GM21529 (cell line): ENCODE data around the gene SEC16A.

ENCODE experiments used
- ATAC-seq: cut with Tn5 transposase; IDR thresholded peaks from one replicate; pipeline ENCODE4 v1.9.1; 2021; ENCODE audit not compliant: unreplicated experiment

Gene SEC16A

DNA sequence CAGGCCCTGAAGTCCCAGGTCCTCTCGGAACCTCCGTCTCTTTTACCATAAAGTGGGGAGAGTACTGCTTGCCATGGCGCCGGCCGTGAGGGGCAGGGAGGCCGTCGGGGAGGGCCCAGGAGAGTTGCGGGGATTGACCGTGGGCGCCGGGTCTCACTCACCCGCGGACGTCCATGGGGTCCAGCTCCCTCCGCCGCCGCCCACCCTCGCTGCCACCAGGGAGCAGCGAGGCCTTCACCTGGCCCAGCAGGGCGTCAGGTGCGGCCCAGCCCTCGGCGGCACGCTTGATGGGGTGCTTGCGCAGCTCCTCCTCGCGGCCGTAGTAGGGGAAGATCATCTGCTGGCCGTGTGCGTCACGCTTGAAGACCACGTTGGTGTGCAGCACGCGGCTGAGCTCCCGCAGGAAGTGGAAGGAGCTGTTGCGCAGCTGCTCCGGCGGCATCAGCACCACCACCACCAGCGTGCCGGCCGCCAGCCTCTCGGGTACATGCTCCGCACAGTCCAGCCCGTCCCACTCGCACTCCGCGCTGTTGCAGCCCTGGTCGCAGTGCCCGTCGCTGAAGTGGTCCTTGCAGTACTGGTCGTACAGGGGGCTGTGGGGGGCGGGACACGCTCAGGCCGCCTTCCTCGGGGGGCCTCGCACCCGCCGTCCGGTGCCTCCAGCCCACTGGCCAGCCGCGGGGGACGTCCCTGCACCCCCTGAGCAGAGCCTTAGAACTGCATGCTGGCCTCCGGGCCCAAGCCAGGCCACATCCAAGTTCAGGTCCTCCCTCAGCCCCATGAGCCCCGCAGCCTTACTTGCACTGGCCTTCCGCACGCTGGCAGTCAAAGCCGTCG lies 21.9 kb upstream of the SEC16A start:
- ATAC-seq: no peak

DNA sequence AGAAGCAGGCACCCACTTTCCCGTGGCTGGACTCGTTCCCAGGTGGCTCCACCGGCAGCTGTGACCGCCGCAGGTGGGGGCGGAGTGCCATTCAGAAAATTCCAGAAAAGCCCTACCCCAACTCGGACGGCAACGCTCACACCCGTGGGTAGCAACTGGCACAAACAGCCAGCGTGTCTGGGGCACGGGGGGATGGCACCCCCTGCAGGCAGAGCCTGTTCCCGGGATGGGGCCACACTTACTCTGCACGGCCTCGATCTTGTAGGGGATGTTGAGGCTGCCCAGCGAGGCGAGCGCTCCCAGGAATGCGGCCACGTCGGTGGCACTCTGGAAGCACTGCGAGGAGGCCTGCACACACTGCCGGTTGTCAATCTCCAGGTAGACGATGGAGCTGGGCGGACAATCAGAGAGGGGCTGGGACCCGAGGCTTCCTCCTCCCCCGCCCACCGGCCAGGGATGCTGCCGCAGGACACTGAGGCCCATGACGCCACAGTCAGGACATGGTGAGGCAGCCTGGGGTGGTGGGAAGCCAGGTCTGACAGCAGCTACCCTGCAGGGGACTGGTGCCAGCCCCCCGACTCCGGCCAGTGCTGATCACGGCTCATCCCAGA lies 20.2 kb upstream of the SEC16A start:
- no peak for ATAC-seq

DNA sequence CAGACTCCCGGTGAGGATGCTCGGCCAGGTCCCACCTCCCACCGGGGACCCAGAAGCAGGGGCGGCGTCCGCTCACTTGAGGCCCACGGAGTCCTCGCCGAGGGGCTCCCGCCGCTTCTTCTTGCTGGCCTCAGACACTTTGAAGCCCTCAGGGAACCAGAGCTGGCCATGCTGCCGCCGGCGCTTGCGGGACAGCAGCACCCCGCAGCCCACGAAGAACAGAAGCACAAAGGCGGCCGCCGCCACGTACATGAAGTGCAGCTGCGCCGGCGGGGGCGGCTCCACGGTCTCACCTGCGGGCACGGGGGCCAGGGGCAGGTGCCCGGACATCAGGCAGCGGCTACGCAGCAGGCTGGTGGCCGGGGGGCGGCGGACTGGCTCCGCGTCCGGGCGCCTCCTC lies 19.4 kb upstream of the SEC16A start:
- ATAC-seq: no peak

DNA sequence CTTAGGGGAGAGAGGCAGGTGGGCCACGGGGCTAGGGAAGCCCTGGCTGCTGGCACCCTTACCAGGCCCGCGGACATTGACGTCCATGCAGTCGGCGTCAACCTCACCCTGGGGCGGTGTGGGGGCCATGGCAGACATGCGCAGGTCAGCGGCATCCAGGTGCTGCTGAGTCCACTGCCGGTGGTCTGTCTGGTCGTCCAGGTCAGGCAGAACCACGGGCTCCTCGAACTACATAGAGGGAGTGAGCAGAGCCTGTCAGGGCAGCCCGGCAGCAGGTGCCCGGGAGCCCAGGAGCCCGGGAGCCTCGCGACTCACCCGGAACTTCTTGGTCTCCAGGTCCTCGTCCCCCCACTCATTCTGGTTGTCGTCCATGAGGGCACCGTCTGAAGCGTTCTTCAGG lies 18.8 kb upstream of the SEC16A start:
- no peak for ATAC-seq

DNA sequence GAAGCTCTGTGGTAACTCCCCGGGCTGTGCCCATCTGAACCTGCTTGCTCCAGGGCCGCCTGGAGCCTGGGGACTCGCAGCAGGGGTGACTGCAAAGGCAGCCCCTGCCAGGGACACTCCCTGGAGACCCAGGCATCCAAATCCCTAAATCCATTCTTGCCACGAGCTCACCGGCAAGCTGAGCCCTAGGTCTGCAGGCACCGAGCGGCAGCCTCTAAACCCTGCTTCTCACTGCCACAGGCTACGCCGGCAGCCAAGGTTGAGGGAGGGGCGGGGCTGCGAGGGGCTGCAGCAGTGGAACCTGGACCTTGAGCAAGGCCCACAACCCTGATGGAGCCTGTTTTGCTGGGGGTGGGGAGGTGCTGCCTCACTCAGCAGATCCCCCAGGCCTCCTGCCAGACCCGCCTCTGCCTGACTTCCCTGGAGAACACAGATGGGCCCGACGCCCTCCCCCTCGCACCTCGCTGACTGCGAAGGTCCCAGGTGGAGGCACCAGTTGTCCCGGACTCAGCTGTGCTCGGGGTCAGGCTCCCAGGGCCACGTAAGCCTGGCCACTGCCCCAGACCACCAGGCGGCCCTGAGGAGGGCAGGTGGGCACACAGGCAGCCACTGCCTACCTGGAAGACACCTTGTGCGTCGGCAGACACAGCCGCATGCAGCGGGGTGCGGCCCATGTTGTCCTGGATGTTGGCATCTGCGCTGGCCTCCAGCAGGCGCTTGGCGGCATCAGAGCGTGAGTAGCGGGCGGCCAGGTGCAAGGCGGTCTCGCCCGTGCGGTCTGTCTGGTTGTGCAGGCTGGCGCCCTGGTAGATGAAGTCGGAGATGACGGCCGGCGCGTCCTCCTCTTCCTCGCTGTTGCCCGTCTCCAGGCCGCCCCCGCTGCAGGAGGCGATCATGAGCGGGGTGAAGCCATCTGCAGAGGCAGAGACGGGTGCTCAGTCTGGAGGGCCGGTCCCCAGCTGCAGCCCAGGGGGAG lies 17.4 kb upstream of the SEC16A start:
- no peak for ATAC-seq

DNA sequence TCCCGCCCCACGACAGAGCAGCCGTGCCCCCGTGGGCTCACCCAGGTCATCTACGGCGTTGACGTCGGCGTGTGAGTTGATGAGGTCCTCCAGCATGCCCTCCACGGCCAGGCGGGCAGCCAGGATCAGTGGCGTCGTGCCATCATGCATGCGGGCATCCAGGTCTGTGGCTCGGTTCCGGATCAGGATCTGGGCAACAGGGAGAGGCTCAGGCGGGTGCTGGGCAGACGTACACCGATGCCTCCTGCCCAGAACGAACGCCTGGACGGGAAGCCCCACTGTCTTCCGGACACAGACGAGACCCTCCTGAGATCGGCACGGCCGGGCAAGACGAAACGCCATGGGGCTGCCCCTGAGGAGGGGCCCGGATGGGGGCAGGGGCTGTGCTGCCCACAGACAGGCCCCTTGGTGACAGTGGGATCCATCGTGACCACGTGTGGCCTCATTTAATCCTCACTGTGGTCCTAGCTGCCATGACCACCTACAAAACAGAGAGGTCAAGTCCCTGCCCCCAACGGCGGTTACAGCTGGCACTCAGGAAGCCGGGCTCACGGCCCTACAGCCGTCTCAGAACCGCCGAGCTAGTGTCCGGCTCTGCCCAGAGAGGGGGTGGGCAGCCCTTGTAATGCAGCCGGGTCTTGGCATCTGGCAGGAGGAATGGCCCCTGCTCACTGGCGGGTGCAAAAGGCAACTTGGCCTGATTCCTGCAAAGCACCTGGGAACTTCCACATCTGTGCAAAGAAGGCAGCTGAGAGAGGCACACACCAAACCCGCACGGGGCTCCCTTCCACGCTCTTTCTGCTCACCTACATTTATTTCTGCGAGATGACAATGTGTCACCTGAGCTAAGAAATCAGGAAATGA lies 16.5 kb upstream of the SEC16A start:
- ATAC-seq: no peak

DNA sequence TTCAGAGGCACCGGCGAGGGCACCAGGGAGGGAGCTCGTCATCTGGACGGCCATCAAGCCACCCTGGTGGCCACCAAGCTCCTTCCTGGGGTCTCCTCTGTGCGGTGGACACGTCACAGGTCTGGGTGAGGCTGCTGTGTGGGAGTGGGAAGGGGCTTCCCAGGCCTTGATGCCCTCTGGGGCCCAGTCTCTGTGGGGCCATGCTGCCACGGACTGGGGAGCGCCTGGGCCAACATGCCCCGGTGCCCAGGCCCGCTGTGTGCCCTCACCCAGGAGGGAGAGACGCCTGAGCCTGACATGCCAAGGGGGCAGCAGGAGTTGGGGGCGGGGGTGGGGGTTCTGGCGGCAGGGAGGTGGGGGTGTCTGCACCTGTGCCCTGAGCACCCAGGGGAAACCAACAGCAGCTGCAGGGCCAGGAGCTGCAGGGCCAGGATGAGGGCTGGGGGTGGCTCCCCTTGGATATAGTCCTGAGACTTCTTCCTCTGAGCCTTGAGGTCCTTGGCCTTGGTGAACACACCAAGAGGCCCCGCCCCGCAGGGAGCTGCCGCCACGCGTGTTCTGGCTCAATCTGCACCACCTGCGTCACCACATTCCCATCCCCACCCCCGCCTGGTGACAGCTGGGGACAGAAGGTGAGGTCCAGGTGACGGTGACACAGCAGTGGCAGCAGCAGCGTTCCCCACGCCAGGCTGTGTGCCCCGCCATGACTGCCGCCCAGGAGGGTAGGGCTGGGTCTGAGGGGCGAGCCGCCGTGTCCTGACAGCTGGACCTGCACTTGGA lies 15.3 kb upstream of the SEC16A start:
- ATAC-seq: no peak

DNA sequence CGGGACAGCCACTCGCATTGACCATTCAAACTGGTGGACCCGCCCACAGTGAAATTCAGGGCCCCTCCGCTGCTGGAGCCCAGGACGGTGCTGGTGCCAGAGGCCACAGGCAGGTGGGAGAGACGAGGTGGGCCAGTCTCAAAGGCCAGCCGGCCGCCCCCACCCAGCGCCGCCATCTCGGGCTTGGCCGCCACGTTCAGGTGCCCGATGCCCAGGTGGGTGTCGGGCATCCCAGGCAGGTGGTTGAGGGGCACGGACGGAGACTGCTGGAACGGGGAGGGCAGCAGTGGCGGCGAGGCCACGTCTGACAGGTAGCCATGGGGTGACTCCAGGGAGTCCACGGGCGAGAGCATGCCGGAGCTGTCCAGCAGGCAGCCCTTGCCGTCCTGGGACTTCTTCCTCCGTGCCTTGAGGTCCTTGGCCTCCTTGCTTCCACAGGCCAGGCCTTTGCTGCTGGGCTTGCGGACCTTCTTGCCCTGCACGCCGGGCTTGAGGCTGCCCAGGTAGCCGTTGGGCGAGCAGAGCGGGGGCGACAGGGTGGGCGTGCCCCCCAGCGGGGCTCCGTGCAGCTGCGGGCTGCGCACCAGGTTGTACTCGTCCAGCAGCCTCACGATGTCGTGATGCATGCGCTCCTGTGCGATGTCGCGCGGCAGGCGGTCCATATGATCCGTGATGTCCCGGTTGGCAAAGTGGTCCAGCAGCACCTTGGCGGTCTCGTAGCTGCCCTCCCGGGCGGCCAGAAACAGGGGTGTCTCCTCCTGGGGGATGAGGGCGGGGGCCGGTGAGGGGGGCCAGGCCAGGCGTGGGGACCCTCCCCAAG lies 14.2 kb upstream of the SEC16A start:
- no peak for ATAC-seq

DNA sequence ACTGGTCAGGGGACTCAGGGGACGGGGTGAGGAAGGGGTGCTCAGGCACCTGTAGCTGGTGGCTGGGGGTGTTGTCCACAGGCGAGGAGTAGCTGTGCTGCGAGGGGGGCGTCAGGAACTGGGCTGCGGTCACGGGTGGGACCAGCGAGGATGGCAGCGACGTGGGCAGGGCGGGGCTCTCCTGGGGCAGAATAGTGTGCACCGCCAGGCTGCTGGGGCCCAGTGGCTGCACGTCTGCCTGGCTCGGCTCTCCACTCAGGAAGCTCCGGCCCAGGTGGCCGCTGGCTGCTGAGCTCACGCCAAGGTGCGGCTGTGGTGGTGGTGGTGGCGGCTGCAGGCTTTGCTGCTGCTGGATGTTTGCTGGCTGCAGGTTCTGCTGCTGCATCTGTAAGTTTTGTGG lies 13.3 kb upstream of the SEC16A start:
- ATAC-seq: no peak

DNA sequence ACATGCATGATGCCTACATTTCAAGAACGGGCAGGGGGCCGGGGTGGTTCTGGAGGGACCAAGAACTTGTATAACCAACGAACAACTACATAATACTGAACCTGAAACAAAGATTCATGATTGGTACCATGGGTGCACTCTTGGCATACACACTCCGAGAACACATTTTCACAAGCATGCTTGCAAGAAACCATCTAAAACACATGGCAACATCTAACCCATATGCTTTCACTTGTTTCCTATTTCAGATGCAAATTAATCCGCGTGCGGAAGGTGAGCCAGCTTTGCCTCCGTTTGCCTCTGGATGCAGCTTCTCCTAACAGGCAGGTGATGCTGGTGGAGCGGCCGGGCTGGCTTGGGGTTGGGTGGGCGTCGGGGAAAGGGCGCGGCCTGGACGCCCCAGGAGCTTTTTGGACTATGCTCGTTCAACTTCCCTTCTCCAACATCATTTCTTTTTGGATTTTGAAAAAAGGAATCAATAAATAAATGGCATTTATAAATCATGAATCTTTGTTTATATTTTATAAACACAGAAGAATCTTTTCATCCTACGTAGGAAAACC lies 12.5 kb upstream of the SEC16A start:
- no peak for ATAC-seq

DNA sequence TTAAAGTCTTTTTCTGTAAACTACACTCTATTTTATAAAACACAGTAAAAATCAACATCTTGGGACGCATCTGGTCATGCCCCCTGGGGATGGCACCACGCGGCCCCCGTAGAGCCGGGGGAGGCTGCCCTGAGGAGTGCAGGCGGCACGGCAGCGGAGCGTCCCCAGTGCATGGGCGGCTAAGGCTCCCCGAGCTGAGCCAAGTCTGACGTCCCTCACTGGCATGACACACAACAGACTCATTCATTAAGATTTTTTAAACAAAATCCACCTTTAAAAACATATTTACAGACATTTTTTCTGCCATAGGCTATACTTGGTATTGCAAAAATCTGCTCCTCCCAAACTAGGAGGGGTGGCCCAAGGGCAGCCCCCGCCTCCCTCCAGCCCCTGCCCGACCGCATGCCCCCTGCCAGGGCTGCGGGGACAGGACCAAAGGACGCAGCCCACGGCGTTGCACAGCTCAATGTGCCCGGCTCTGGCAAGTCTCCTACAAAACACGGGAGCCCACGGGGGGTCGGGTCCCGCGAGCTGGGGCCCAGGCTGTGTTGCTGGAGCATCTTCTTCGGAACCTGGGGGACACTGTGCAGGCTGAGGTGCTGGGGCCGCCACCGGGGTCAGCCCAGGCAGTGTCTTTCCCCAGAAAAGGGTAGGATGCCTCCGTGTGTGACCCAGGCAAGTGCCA lies 11.8 kb upstream of the SEC16A start:
- no peak for ATAC-seq

DNA sequence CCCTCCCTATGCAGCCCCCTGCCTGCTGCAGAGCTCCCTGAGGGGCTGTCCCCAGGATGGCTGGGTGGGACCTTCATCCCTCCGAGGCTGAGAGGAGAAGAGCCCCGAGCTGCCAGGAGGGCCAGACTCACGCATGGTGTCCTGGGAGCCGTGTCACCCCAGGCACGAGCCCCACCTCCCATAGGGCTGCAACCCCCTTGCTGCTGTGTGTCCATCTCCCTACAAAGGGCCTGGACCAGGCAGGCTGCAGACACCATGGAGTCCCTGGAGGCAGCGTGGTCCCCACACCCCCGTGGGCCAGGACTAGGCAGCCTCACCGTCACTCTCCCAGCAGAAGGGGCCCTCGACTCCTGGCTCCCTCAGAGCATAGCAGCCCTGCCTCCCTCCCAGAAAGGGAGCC lies 11.2 kb upstream of the SEC16A start:
- ATAC-seq: no peak

DNA sequence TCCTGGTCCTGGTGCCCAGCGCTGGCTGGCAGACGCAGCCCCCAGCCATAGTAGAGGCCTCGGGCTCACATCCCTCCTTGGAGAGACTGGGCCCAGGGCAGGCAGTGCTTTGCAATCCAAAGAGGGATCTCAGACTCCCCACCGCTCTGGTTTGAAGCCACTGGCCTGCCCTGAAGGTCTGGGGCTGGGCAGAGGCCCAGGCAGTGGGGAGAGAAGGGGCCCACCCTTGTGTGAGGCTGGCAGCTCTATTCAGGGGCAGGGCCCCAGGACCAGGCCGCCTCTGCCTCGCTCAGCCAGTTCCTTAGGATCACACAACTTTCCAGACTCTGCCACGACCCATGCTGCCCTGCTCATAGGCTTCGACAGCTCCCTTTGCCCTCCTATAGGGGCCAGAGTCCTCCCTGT lies 10.7 kb upstream of the SEC16A start:
- ATAC-seq: no peak

DNA sequence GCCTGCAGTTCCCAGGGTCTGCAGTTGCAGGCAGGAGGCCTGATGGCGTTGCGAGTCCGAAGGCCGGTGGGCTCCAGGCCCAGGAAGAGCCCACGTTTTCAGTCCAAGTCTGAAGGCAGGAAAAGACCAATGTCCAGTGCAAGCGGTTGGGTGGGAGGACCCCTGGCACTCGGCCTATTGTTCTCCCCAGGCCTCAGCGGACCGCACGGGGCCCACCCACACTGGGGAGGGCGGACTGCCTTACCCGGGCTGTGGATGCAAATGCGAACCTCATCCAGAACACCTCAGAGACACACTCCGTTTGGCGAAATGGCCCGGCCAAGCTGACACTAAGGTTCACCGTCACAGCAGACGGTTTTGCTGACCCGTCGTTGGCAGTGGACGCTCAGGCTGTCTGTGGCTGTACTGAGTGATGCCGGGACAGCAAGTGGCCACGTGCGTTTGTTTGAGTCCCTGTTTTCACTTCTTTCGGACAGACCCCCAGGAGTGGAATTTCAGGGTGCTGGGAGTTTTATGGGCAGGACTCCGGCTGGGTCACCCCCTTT lies 10.2 kb upstream of the SEC16A start:
- ATAC-seq: no peak

DNA sequence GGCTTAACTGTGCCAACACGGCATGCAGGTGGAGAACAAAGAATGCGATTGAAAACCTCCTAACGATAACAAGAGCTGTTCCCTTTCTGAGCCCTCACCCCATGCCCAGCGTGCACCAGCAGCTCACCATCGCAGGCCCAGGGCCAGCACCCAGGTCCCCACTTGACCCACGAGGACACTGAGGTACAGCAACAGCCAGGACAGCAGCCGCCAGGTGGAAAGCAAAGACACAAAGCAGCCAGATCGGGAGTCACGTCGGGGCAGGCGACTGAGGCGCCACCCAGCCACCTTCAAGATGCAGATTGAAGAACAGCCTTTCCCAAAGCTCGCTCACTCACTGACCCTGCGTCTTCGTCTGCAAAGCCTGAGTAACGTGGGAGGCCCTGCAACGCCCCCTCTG lies 6.9 kb upstream of the SEC16A start:
- no peak for ATAC-seq

DNA sequence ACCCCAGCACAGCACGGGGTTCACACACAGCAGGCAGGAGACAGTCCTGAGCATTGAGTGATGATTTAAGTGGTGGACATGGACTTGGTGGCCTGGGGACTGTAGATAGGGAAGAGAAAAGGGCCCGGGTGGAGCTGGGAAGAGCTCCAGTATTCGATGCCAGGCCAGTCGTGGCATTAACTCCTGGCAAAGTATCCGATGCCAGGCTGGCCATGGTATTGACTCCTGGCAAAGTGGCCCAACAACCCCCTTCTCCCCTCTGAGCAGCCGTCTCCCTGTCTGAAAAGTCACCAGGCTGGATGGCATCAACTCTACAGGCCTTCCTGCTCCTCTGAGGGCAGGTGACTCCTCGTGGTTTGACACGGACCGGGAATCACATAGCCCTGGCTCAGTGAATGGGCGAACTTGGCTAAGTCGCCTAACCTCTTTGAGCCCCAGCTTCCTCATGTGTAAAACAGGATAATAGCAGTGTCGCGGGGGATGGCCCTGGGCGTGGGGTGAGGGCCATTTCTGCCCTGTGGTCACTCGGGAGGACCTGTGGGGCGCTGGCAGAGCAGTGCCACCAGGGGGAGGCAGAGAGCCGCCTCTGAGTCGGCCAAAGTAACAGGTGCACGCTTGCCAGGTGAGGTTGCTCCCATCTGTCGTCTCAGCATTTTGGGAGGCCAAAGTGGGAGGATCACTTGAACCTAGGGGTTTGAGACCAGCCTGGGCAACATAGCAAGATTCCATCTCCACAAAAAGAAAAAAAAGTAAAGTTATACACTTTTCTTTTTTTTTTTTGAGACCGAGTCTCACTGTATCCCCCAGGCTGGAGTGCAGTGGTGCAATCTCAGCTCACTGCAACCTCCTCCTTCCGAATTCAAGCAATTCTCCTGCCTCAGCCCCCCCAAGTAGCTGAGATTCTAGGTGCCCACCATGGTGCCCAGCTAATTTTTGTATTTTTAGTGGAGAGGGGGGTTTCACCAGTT lies 5.7 kb upstream of the SEC16A start:
- ATAC-seq: no peak

DNA sequence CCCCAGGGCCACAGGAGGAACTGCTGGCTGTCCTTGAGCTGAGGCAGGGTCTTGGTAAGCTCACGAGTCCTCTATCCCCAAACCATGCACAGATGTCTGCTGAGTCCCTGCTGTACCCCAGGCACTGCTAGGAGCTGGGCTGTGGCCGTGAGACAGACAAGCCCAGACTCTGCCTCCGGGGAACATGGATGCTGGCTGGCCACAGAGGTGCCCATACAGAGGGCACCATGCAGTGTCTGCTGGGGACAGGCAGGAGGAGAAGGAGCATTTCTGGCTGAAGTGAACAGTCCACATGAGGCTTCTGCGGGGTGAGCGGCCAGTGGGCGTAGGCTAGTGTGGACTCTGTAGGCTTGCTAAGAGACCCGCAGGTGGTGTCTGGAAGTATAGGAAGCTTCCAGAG lies 4.8 kb upstream of the SEC16A start:
- no peak for ATAC-seq
